Coronary artery (tissue), 2 donors: ENCODE results near the gene TGFBR1.

Experiments used
- DNase-seq: peaks from one replicate; pipeline ENCODE4 v3.0.0-alpha.2; 2017; ENCODE audit warnings: low spot score
- H3K27ac ChIP-seq, 2 donors: fragments of 200-600 bp; sonication (generic); one replicate each; pipeline ENCODE4 v1.5.1; 2016 to 2019
- H3K4me3 ChIP-seq: fragments of 200-600 bp; sonication (generic); 2 replicates; pipeline ENCODE4 v1.5.1; 2016; ENCODE audit warnings: mild to moderate bottlenecking, moderate library complexity
- TF ChIP-seq, protein P1 (sequence below): fragments of 200-600 bp; sonication (generic); IDR thresholded peaks from one replicate; pipeline ENCODE4 v1.5.1; 2019; ENCODE audit warnings: antibody characterized with exemption

TGFBR1 gene

DNA sequence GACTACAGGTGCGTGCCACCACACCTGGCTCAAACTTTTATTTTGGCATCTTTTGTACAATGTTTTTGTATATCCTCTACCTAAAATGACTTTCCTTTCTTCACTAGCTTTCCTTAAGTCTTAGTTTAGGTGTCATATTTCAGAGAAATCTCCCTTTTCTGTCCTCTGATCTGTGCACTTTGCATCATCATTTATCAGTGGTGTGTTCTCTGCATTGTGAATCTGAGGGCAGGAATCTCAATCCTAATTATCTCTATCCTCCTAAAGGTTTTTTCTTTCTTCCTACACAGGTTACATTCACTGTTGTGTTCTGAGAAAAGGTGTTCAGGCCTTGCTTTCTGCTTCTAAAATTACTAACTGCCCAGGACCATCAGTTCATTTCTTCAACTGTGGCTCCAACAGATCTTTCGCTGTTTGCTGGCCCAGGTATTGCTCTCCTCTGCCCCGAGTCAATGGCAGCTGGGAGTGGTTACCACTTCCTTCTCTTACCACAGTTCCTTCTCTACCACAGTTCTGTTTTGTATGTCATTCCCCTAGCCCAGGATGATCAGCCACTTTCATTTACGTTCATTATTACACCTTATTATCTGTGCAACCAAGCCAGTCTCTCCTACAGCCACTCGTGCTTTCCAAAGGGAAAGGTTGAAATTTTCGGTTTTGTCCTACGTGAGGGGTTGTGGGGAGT, 14.0 kb downstream of the TGFBR1 start:
- TF ChIP-seq, protein P1, sequence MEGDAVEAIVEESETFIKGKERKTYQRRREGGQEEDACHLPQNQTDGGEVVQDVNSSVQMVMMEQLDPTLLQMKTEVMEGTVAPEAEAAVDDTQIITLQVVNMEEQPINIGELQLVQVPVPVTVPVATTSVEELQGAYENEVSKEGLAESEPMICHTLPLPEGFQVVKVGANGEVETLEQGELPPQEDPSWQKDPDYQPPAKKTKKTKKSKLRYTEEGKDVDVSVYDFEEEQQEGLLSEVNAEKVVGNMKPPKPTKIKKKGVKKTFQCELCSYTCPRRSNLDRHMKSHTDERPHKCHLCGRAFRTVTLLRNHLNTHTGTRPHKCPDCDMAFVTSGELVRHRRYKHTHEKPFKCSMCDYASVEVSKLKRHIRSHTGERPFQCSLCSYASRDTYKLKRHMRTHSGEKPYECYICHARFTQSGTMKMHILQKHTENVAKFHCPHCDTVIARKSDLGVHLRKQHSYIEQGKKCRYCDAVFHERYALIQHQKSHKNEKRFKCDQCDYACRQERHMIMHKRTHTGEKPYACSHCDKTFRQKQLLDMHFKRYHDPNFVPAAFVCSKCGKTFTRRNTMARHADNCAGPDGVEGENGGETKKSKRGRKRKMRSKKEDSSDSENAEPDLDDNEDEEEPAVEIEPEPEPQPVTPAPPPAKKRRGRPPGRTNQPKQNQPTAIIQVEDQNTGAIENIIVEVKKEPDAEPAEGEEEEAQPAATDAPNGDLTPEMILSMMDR: no peak
- Histone ChIP-seq H3K4me3 (peak overlapping the region; percentile 9), H3K27ac (no peak overlapping the region)
- DNase-seq: no peak

DNA sequence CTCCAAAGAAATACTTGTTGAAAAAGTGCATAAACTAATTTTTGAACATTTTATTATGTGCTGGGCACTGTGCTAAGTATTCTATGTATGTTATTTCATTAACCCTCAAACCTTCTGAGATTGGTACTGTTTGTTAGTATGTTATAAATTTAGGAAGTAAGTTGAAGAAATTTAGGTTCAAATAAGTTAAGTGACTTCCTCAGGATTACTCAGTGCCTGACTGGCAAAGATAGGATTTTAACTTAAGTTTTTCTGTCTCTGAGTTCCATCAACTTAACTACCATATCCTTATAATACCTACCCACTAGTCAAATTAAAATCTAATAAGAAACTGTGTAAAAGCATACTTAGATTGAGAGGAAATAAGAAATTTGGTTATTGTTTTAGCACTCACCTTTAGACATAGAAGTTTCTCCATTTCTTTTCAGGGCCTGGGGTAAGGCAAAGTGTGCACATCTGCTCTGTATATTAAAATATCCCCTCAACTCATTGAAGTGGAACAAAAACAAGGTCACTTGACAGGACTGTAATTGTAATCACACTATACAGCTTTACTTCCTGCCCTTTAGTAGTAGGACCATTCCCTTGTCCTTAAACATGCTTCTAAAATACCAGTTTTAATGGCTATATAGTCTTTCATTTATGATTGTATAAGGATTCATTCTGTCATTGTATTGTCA, 15.2 kb downstream of the TGFBR1 start:
- TF ChIP-seq, protein P1: no peak
- no peak overlapping the region for H3K4me3 ChIP-seq
- H3K27ac ChIP-seq: no peak overlapping the region
- no peak for DNase-seq

DNA sequence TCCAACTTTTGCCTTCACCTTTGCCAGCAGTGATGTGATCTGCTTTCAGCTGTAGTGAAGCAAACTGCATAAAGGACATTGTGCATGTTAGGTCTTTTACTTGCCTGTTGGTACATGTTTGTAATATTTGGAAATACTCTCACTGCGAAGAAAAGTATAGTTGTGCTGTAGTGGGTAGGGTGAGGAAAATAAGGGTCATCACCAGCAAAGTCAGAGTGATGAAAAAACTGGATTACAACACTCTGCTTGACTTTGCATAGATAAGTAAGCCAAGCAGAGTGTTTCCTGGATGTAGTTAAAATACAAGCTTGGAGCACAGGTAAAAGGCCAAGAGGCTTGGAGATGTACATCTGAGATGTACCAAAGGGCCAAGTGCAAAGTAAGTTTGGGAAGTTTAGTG, 16.7 kb downstream of the TGFBR1 start:
- TF ChIP-seq, protein P1: no peak
- Histone ChIP-seq H3K27ac (no peak overlapping the region), H3K4me3 (no peak overlapping the region)
- no peak for DNase-seq

DNA sequence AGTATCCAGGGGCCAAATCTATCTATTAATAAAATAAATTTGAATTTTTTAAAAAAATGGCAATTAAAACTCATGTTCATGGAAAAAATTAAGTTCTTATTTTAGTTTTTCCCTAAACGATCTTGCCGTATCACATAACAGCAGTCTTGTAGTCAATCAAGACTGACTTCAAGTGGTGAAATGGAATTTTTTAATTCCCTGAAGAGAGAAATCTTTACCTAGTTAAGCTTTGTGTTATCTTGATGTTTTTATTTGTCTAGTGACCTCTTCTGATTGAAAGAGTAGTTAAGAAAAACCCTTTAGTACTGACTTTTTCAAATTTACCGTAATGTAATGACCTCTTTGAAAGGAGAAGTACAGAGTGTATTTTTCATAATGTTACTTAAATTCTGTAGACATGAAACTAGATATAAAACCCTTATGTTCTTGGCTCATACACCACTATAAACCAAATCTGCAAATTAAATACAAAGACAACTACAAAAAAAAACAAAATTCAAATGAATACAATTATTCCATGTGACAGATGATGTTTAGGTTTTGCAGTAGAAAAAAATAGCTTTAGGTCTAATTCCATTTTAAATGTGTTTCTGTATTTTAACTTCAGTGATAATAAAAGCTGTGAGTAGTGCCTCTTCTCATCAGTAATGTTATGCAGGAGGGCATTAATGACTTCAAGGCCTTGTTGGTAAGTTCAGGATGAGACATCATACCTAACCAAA, 19.8 kb downstream of the TGFBR1 start:
- Histone ChIP-seq H3K27ac (no peak overlapping the region), H3K4me3 (no peak overlapping the region)
- TF ChIP-seq, protein P1: no peak
- DNase-seq: no peak

DNA sequence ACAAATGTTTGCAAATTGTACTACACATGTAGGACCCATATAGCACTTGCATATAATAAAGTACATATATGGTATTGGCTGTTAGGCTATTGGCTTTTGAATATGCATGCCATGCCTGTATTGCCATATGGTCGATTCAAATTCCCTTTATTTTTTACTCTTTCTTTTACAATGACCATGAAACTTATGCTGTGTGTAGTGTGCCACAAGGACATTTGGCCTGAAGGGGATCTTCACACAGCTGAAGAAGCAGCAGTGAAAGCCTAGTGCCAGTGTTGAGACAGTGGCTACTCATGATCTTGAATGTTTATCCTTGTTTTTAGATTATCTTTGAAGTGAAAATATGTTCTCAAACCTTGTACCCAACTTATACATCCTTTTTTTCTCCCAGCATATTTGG, 20.5 kb downstream of the TGFBR1 start:
- no peak for DNase-seq

DNA sequence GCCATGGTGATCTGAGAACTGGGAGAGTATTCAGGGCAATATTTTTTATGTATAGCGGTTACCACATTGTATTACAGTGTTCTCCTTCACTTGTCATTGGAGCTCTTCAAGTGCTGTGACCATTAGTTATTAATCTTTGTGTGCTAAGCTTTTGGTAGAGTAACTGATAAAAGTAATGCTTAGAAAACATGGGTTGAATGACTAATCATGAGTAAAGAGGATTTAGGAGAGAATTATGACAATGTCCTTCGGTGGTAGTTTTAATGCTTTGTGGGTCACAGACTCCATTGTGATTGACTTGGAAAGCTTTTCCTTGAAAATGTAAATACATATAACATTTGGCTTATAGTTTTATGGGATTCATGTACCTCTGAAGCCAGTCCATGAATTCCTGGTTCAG, 21.4 kb downstream of the TGFBR1 start:
- Histone ChIP-seq H3K4me3 (no peak overlapping the region), H3K27ac (no peak overlapping the region)
- TF ChIP-seq, protein P1: no peak
- DNase-seq: no peak

More for the DNA sequence above, 20.5 kb downstream of the TGFBR1 start:
- TF ChIP-seq, protein P1: no peak
- Histone ChIP-seq H3K27ac (no peak overlapping the region), H3K4me3 (no peak overlapping the region)
